NT2/D1 (cell line): ENCODE measurements around the gene DLX3.

Experiments
- DNase-seq: peaks from one replicate; pipeline ENCODE4 v3.0.0-alpha.2; 2011; ENCODE audit warnings: low read depth, low spot score
- H3K27me3 ChIP-seq: 2 replicates; pipeline ENCODE4 v1.6.0; 2011; ENCODE audit warnings: mild to moderate bottlenecking; ENCODE audit not compliant: insufficient read length, insufficient read depth
- H3K36me3 ChIP-seq: 2 replicates; pipeline ENCODE4 v1.6.1; 2011; ENCODE audit warnings: mild to moderate bottlenecking, low read length, mixed read lengths; ENCODE audit not compliant: insufficient read depth, insufficient read length
- H3K4me1 ChIP-seq: 2 replicates; pipeline ENCODE4 v1.5.1; 2011; ENCODE audit not compliant: insufficient read depth, insufficient read length
- H3K4me3 ChIP-seq: 2 replicates; pipeline ENCODE4 v1.5.1; 2011; ENCODE audit warnings: low read depth; ENCODE audit not compliant: insufficient read length
- H3K9ac ChIP-seq: 2 replicates; pipeline ENCODE4 v1.6.0; 2011; ENCODE audit warnings: low read depth; ENCODE audit not compliant: insufficient read length
- H3K9me3 ChIP-seq: 2 replicates; pipeline ENCODE4 v1.5.1; 2011; ENCODE audit warnings: mild to moderate bottlenecking, low read length; ENCODE audit not compliant: insufficient read depth
- SUZ12 ChIP-seq: IDR thresholded peaks from 2 replicates; pipeline ENCODE4 v1.6.1; 2011; ENCODE audit not compliant: insufficient read length, insufficient read depth; ENCODE audit errors: extremely low read depth
- YY1 ChIP-seq: IDR thresholded peaks from 2 replicates; pipeline ENCODE4 v1.6.1; 2011; ENCODE audit not compliant: insufficient read length, insufficient read depth
- ZNF274 ChIP-seq: IDR thresholded peaks from 2 replicates; pipeline ENCODE4 v1.6.1; 2011; ENCODE audit warnings: mild to moderate bottlenecking, low read depth, low read length

DLX3 gene

DNA sequence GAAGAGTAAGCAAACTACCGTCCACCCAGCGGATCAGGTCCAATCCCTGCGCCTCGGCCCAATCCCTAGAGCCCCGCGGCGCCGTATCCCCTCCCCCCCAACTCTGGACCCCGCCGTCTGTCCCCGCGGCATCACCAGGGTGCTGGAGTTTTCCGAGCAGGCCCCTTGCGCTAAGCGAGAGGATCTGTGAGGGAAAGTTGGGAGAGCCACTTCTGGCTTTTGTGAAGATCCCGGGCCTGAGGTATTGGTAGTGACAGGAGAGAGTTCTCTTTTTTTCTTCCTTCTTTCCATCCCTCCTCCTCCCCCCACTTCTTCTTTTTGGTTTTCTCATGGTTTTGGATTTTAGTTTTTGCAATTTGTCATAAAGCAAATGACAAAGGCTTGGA, 29.5 kb downstream of the DLX3 start:
- no peak for TF ChIP-seq ZNF274
- no peak for TF ChIP-seq YY1
- no peak for TF ChIP-seq SUZ12
- H3K27me3 ChIP-seq: peaks cover 83% of the 10 kb centered on the region
- DNase-seq: no peak
- H3K4me3 ChIP-seq: no peak overlapping the region
- H3K9ac ChIP-seq: peak overlapping the region; percentile 52
- H3K9me3 ChIP-seq: no peaks in the 10 kb centered on the region
- H3K4me1 ChIP-seq: peaks cover 12% of the 10 kb centered on the region
- H3K36me3 ChIP-seq: no peaks in the 10 kb centered on the region

DNA sequence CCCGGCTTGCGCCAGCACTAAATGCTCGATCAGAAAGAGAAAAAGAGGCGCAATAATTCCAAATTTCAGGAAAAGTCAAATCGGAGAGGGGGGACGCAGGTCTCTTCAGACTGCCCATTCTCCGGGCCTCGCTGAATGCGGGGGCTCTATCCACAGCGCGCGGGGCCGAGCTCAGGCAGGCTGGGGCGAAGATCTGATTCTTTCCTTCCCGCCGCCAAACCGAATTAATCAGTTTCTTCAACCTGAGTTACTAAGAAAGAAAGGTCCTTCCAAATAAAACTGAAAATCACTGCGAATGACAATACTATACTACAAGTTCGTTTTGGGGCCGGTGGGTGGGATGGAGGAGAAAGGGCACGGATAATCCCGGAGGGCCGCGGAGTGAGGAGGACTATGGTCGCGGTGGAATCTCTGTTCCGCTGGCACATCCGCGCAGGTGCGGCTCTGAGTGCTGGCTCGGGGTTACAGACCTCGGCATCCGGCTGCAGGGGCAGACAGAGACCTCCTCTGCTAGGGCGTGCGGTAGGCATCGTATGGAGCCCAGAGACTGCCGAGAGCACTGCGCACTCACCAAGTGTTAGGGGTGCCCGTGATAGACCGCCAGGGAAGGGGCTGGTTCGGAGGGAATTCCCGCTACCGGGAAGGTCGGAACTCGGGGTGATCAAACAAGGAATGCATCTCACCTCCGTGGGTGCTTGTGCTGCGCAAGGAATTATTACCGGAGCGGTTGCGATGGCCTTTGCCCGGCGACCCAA, 30.1 kb downstream of the DLX3 start:
- TF ChIP-seq YY1: no peak
- TF ChIP-seq ZNF274: no peak
- TF ChIP-seq SUZ12: peak; percentile 93
- Histone ChIP-seq H3K36me3 (no peaks in the 10 kb centered on the region), H3K9ac (peak overlapping the region; percentile 57), H3K9me3 (no peaks in the 10 kb centered on the region), H3K27me3 (peaks cover 78% of the 10 kb centered on the region), H3K4me3 (no peak overlapping the region), H3K4me1 (peaks cover 9% of the 10 kb centered on the region)
- DNase-seq: no peak

DNA sequence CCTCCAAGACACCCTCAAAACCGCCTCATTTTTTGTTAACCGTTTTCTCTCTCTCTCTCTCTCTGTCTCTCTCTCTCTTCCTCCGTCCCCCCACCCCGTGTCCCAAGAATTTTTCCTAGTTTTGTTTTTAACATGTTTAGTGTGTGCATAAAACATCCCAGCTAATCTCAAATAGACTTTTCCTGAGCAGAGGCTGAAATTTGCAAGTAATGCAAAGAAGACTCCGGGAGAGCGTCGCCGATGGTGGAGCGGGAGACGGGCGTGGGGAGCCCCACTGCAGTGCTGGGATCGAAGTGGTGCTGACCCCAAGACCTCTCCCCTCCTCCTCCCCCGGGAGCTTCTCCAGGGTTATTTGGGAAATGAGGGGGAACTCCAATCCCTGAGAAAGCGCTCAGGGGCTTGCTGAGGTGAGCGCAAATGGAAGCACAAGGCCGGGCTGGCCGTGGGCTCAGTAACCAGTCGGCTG, 30.7 kb downstream of the DLX3 start:
- peaks cover 11% of the 10 kb centered on the region for H3K4me1 ChIP-seq
- TF ChIP-seq SUZ12 (no peak), ZNF274 (no peak), YY1 (no peak)
- H3K36me3 ChIP-seq: no peaks in the 10 kb centered on the region
- DNase-seq: no peak
- H3K9me3 ChIP-seq: no peaks in the 10 kb centered on the region
- peak overlapping the region; percentile 16 for H3K4me3 ChIP-seq
- H3K9ac ChIP-seq: peak overlapping the region; percentile 47
- peaks cover 71% of the 10 kb centered on the region for H3K27me3 ChIP-seq

DNA sequence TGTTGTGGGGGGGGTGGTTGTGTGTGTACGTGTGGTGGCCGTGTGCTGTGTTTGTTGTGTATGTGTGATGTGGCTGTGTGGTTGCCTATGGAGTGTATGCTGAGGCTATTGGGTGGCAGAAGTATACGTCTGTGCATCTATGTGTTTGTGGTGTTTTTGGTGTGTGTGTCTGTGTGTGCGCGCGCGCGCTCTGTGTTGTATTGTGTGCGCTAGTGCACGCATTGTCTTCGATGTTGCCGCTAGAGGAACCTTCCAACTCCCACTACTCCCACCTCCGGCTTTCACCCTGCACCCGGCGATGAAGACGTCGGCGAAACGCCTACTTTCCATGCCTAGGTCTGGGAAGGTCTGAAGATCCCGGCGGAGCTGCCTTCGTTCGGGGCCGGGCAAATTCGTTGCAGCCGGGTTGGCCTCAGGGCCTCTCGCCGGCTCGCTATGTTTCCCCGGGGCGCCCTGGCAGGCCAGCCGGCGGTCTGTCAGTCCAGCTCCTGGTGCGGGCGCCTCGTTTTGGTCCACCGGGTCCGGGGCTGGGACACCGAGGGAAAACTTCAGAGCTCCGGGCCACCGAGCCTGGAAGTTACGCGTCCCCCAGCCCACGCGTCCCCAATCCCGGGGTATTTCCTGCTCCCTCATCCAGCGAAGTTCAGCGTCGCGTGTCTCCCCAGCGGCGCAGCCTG, 31.3 kb downstream of the DLX3 start:
- peak overlapping the region; percentile 16 for H3K4me3 ChIP-seq
- H3K9me3 ChIP-seq: no peaks in the 10 kb centered on the region
- peaks cover 13% of the 10 kb centered on the region for H3K4me1 ChIP-seq
- no peaks in the 10 kb centered on the region for H3K36me3 ChIP-seq
- peak overlapping the region; percentile 47 for H3K9ac ChIP-seq
- TF ChIP-seq YY1 (no peak), ZNF274 (no peak), SUZ12 (no peak)
- H3K27me3 ChIP-seq: peaks cover 69% of the 10 kb centered on the region
- DNase-seq: no peak

DNA sequence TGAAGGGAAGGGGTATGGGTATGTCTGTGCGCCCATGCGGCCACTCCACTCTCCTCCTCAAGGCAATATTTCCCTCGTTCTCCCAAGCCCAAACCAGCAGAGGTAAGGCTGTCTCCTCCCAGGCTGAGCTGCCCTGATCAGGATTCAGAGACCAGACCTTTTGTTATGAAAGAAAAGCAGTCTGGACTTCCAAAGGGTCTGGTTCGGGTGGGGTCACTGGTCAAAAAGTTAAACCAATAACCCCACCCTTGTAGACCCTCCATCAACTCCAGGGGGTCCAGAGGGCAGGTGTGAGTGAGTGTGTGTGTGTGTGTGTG, 31.8 kb downstream of the DLX3 start:
- Histone ChIP-seq H3K9ac (no peak overlapping the region), H3K9me3 (no peaks in the 10 kb centered on the region), H3K36me3 (no peaks in the 10 kb centered on the region), H3K4me3 (peak overlapping the region; percentile 16), H3K4me1 (peaks cover 13% of the 10 kb centered on the region), H3K27me3 (peaks cover 67% of the 10 kb centered on the region)
- no peak for DNase-seq
- no peak for TF ChIP-seq ZNF274
- TF ChIP-seq YY1: no peak
- TF ChIP-seq SUZ12: no peak

DNA sequence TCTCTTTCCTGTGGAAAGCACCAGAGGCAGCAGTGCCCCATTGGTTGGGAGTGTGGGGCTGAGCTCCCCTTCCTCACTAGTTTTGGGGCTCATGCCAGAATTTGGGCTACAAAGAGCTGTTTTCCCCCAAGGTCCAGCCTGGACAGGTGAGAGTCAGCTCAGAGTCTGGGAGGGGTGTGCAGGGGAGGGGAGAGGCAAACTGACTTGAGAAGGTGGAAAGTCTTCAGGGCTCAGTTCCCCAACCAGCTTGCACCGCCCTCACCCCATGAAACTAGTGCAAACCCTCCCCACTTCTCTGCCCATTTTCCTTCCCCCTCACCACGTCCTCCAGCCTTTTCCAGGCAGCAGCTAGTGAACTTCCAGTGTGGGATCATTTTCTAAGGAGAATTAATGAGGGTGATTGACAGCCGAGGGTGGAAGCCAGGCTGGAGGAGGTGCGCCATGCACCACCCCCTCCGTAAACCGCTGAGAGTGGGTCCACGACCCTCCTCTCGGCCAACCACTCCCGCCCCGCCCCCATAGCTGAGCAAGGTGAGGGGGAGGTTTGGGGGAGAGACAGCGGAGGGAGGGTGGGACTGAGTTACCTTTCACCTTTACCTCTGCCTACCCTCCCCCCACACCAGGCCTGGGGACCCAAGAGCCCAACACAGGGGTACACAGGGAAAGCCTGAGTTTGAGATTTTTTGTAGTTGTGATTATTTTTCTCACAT, 32.3 kb downstream of the DLX3 start:
- H3K9me3 ChIP-seq: no peaks in the 10 kb centered on the region
- H3K27me3 ChIP-seq: peaks cover 62% of the 10 kb centered on the region
- peaks cover 13% of the 10 kb centered on the region for H3K4me1 ChIP-seq
- DNase-seq: no peak
- no peak overlapping the region for H3K4me3 ChIP-seq
- TF ChIP-seq YY1 (no peak), SUZ12 (no peak), ZNF274 (no peak)
- no peaks in the 10 kb centered on the region for H3K36me3 ChIP-seq
- no peak overlapping the region for H3K9ac ChIP-seq
